ENCODE measurements around the gene DDX24. TPM values are rescaled to one million over a fixed set of nuclear protein-coding genes. Genes with fewer than 3 reads are reported as not detected.

DDX24 gene
- total and polyA plus RNA-seq, 9 of the 15 experiments (the other 6 are each of a cell fraction or from before 2014, with no cell fraction given) = 82.4 to 175 (median 122) TPM

DNA sequence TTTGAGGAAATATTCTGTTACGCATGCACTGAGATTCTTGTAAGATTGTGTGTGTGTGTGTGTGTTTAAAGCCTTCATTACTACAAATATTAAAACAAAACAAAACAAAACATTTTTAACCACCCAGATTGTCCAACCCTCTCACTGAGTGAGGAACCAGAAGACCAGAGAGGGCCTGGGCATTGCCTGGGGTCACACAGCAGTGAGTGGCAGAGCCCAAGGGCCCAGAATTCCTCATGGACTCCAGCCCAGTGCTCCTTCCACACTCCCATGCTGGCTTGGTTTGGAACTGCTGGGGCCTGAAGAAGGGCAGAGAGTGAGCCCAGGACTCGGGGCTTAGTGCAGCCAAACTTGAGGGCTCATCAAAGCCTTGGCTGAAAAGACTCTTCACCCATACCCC, 56.5 kb downstream of the DDX24 start (continued):
- TF ChIP-seq, protein P1, sequence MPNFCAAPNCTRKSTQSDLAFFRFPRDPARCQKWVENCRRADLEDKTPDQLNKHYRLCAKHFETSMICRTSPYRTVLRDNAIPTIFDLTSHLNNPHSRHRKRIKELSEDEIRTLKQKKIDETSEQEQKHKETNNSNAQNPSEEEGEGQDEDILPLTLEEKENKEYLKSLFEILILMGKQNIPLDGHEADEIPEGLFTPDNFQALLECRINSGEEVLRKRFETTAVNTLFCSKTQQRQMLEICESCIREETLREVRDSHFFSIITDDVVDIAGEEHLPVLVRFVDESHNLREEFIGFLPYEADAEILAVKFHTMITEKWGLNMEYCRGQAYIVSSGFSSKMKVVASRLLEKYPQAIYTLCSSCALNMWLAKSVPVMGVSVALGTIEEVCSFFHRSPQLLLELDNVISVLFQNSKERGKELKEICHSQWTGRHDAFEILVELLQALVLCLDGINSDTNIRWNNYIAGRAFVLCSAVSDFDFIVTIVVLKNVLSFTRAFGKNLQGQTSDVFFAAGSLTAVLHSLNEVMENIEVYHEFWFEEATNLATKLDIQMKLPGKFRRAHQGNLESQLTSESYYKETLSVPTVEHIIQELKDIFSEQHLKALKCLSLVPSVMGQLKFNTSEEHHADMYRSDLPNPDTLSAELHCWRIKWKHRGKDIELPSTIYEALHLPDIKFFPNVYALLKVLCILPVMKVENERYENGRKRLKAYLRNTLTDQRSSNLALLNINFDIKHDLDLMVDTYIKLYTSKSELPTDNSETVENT (CRISPR knock-in tag; IDR thresholded peaks at IDR 0.05) = no peak
- no peak for TF ChIP-seq ZNF830 (CRISPR knock-in tag; IDR thresholded peaks at IDR 0.05)

DNA sequence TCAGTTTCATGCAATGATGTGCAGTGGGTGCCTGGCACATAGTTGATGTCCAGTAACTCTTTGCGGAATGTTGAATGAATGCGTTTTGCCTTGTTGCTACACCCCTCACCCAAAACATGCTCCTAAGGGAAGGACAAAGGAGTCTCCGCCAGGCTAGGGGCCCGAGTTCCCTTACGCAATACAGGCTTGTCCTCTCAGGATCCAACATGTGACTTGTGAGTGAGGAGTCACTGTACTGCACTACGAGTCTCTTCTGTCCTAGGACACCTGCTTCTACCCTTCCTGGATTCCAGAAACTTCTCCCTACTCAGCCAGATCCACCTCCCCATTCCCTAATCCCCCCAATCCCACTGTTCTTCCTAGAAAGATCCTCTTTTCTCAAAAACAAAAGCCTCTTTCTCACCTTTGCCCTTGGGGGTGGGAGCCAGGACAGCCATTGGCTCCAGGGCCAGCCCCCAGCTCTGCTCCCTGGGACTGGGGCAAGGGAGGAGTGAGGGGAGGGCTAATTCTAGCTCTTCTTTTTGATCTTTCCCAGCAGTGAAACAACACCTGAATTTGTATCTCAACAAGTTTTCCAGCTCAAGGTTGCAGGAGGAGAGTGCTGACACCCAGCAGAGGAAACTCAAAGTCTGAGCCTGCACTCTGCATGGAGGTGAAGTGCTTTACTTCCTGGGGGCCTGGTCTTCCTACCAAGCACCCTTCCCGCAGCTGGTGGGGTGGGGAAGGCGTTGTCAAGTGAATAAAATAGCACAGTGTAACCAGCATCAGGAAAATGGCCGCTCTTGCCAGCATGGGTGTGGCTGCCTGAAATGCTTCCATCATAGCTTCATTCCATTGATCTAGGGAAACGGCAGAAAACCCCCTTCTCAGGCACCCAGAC, 58.2 kb downstream of the DDX24 start:
- H3K36me3 ChIP-seq (ENCODE audit: control insufficient read depth, insufficient read depth, low read length) = no peaks in the 10 kb centered on the region
- intact Hi-C loops (cut with micrococcal nuclease) = no loop called here
- no peak for ATAC-seq
- no peak overlapping the region for H2AFZ ChIP-seq (ENCODE audit: low read depth, low read length)
- H3K27me3 ChIP-seq (ENCODE audit: control insufficient read depth in 2 of 2, insufficient read depth in 2 of 2, low read length in 2 of 2) = peaks cover 0 to 24% of the 10 kb centered on the region in 2 experiments; a peak in 3 of 5 replicates
- H3K4me3 ChIP-seq = no peak overlapping the region
- H3K9ac ChIP-seq (ENCODE audit: insufficient read depth in 1 of 2, low read depth in 2 of 2, low read length in 2 of 2) = no peak overlapping the region
- H3K9me3 ChIP-seq (replicated peaks; ENCODE audit: control insufficient read depth, insufficient read depth, low read depth, low read length) = no peaks in the 10 kb centered on the region
- 19% methylated on average over 9 of the region's 10 CpGs for WGBS (ENCODE audit: insufficient coverage, low coverage, missing lambda C conversion rate)
- H3K27ac ChIP-seq (ENCODE audit: extremely low read depth, low read depth, low read length) = no peak overlapping the region
- CTCF ChIA-PET (ENCODE audit: low intra/inter-chr PET ratio) = no interaction called here
- no peak overlapping the region for H3K4me2 ChIP-seq (ENCODE audit: insufficient read depth, low read length)
- H3K79me2 ChIP-seq (ENCODE audit: control insufficient read depth, insufficient read depth, low read length) = no peaks in the 10 kb centered on the region
- no peaks in the 10 kb centered on the region for H4K20me1 ChIP-seq (replicated peaks; ENCODE audit: control insufficient read depth, insufficient read depth, low read length)
- FAIRE-seq = no peak
- no peaks in the 10 kb centered on the region for H3K9me1 ChIP-seq (ENCODE audit: control insufficient read depth, insufficient read depth, low read length)
- peaks cover 0 to 7% of the 10 kb centered on the region in 2 experiments; a peak in 1 of 5 replicates for H3K4me1 ChIP-seq (replicated peaks in 1 of 2; ENCODE audit: control insufficient read depth in 2 of 2, insufficient read depth in 2 of 2, low read length in 2 of 2)
- TF ChIP-seq MAZ (CRISPR knock-in tag; conservative IDR thresholded peaks at IDR 0.05 in 1 of 2, IDR thresholded peaks at IDR 0.05 in 1 of 2) (no peak), ZBED1 (IDR thresholded peaks at IDR 0.05) (no peak), CEBPB (tag; IDR thresholded peaks at IDR 0.05) (peak; percentile 43), ZC3H11A (IDR thresholded peaks at IDR 0.05; ENCODE audit: low read depth, low read length) (no peak), LEF1 (IDR thresholded peaks at IDR 0.05) (no peak)
- BruUV-seq (replicated peaks) = no TSS peak
- no peak for DNase-seq (ENCODE audit: extremely low read depth in 1 of 4, low spot score in 3 of 4)
- in situ Hi-C loops (cut with MboI) = no loop called here
- POLR2A ChIA-PET = interaction anchor here (0.6 to 1.0 kb wide), 2 partner anchors 11 to 114 kb away, joined by 4 to 5 read pairs; no protein-coding TSS in a partner anchor
